Keratinocyte (primary cell): ENCODE results near the gene PLCG2. TPM values are rescaled to one million over a fixed set of nuclear protein-coding genes. Genes with fewer than 3 reads are reported as not detected.

Experiments used
- DNase-seq: peaks from one replicate; pipeline ENCODE4 v3.0.0-alpha.2; 2011; ENCODE audit warnings: low read depth, missing footprints, low spot score
- FAIRE-seq: peaks from 2 replicates; lab custom pipeline; 2011; peaks lifted over from hg19 to GRCh38; lab: Jason Lieb, UNC
- H2AFZ ChIP-seq: 2 replicates; pipeline ENCODE4 v1.6.0; 2012; ENCODE audit warnings: low read length, control low read depth, inconsistent platforms; ENCODE audit not compliant: control insufficient read depth
- H3K27ac ChIP-seq: 2 replicates; pipeline ENCODE4 v1.5.1; 2011; ENCODE audit warnings: low read length; ENCODE audit not compliant: control insufficient read depth, insufficient read depth
- H3K27me3 ChIP-seq: 3 replicates; pipeline ENCODE4 v1.6.0; 2011; ENCODE audit warnings: low read length; ENCODE audit not compliant: control insufficient read depth, insufficient read depth; ENCODE audit errors: extremely low read depth
- H3K36me3 ChIP-seq, 2 experiments: 2 replicates in 1 of 2; 3 replicates in 1 of 2; pipeline ENCODE4 v1.5.1; 2011; ENCODE audit warnings: low read length in 2 of 2, mild to moderate bottlenecking in 1 of 2; ENCODE audit not compliant: control insufficient read depth in 2 of 2, insufficient read depth in 2 of 2; ENCODE audit errors: extremely low read depth in 1 of 2
- H3K4me1 ChIP-seq: 3 replicates; pipeline ENCODE4 v1.5.1; 2011; ENCODE audit warnings: low read length; ENCODE audit not compliant: control insufficient read depth, insufficient read depth; ENCODE audit errors: extremely low read depth
- H3K4me2 ChIP-seq: 3 replicates; pipeline ENCODE4 v1.6.0; 2011; ENCODE audit warnings: low read depth, low read length; ENCODE audit not compliant: control insufficient read depth, insufficient read depth; ENCODE audit errors: extremely low read depth
- H3K4me3 ChIP-seq, 3 experiments: fragments of 200-600 bp in 1 of 3; sonication (generic) in 1 of 3; 2 replicates in 2 of 3; 3 replicates in 1 of 3; pipeline ENCODE4 v1.5.1; 2011 to 2016; ENCODE audit warnings: low read length in 3 of 3, mild to moderate bottlenecking in 3 of 3, control low read depth in 2 of 3, inconsistent platforms in 1 of 3, low read depth in 1 of 3, mixed read lengths in 1 of 3, mixed run types in 1 of 3, moderate library complexity in 1 of 3; ENCODE audit not compliant: control insufficient read depth in 2 of 3, insufficient read depth in 2 of 3; ENCODE audit errors: extremely low read depth in 1 of 3
- H3K79me2 ChIP-seq: 2 replicates; pipeline ENCODE4 v1.6.0; 2012; ENCODE audit warnings: low read length; ENCODE audit not compliant: control insufficient read depth, insufficient read depth
- H3K9ac ChIP-seq: 3 replicates; pipeline ENCODE4 v1.6.0; 2011; ENCODE audit warnings: low read length; ENCODE audit not compliant: control insufficient read depth, insufficient read depth; ENCODE audit errors: extremely low read depth
- H3K9me1 ChIP-seq: 3 replicates; pipeline ENCODE4 v1.6.0; 2011; ENCODE audit warnings: low read length; ENCODE audit not compliant: control insufficient read depth, insufficient read depth; ENCODE audit errors: extremely low read depth
- H3K9me3 ChIP-seq: 2 replicates; pipeline ENCODE4 v1.5.1; 2012; ENCODE audit warnings: low read depth, low read length; ENCODE audit not compliant: control insufficient read depth
- H4K20me1 ChIP-seq: 3 replicates; pipeline ENCODE4 v1.6.0; 2011; ENCODE audit warnings: low read length; ENCODE audit not compliant: control insufficient read depth, insufficient read depth; ENCODE audit errors: extremely low read depth
- CTCF ChIP-seq, 3 experiments: IDR thresholded peaks in 1 of 3; conservative IDR thresholded peaks in 1 of 3; optimal IDR thresholded peaks in 1 of 3; 2 replicates in 2 of 3; 3 replicates in 1 of 3; pipeline versions ENCODE3 to v1.5.1; 2011; ENCODE audit warnings: low read length in 3 of 3, mild to moderate bottlenecking in 3 of 3, moderate library complexity in 2 of 3, control low read depth in 1 of 3, inconsistent platforms in 1 of 3; ENCODE audit not compliant: insufficient read depth in 2 of 3; ENCODE audit errors: extremely low read depth in 1 of 3
- EZH2 ChIP-seq: IDR thresholded peaks from one replicate; pipeline ENCODE4 v1.6.1; 2012; ENCODE audit warnings: inconsistent platforms, mild to moderate bottlenecking, low read length, moderate library complexity
- dilution Hi-C: fragments of 300-500 bp; cut with MboI; formaldehyde crosslinking; loops from one replicate; pipeline ENCODE4 v1.7.0; 2020; ENCODE audit warnings: low sequenced_read_pairs; ENCODE audit not compliant: extremely low pct_ligation_motif_present
- polyA plus RNA-seq, 5 experiments: library from polyadenylated mRNA; depleted of rRNA in 3 of 5; stranded (reverse) in 3 of 5; stranded (forward) in 1 of 5; unstranded in 1 of 5; fragments of >200 nt; gene quantifications; 1 replicate in 1 of 5; 2 replicates in 3 of 5; 3 replicates in 1 of 5; pipeline versions ENCODE4 v1.2.1 to v1.2.3, GENCODE V29; 2011 to 2012; ENCODE audit warnings: missing spikeins in 2 of 5, low read depth in 1 of 5, low replicate concordance in 1 of 5

Gene PLCG2
- polyA plus RNA-seq, 1 donor (not counting 4 experiments of a cell fraction or from before 2014, with no cell fraction given), result 3.5 TPM

- Histone ChIP-seq H2AFZ (no peak overlapping the region), H3K9ac (no peak overlapping the region), H3K9me1 (no peaks in the 10 kb centered on the region), H3K27ac (no peak overlapping the region), H3K79me2 (no peaks in the 10 kb centered on the region), H3K4me2 (no peak overlapping the region), H3K4me3 (no peak overlapping the region), H3K9me3 (peaks cover 2% of the 10 kb centered on the region), H3K4me1 (no peaks in the 10 kb centered on the region), H4K20me1 (no peaks in the 10 kb centered on the region), H3K36me3 (no peaks in the 10 kb centered on the region), H3K27me3 (no peaks in the 10 kb centered on the region)
- TF ChIP-seq CTCF (optimal IDR thresholded peaks at IDR 0.05 in 1 of 3, IDR thresholded peaks at IDR 0.05 in 1 of 3, conservative IDR thresholded peaks at IDR 0.05 in 1 of 3; ENCODE audit: extremely low read depth in 1 of 3, insufficient read depth in 2 of 3, low read length in 3 of 3), result no peak
- TF ChIP-seq EZH2, result no peak
- FAIRE-seq, result no peak
- dilution Hi-C loops, result no loop called here
- no peak for DNase-seq
These were observed 120.5 kb downstream of the PLCG2 start for GRCh38 chr16:81899601-81900000.

GRCh38 chr16:81900014-81900413 is 120.9 kb downstream of the PLCG2 start:
- Histone ChIP-seq H3K36me3 (no peaks in the 10 kb centered on the region), H3K4me3 (no peak overlapping the region), H3K4me1 (no peaks in the 10 kb centered on the region), H3K4me2 (no peak overlapping the region), H3K27me3 (no peaks in the 10 kb centered on the region), H3K9ac (no peak overlapping the region), H3K9me3 (peaks cover 2% of the 10 kb centered on the region), H3K9me1 (no peaks in the 10 kb centered on the region), H2AFZ (no peak overlapping the region), H3K27ac (no peak overlapping the region), H4K20me1 (no peaks in the 10 kb centered on the region), H3K79me2 (no peaks in the 10 kb centered on the region)
- dilution Hi-C loops, result no loop called here
- DNase-seq (no peak), FAIRE-seq (no peak)
- TF ChIP-seq EZH2, result no peak
- TF ChIP-seq CTCF (optimal IDR thresholded peaks at IDR 0.05 in 1 of 3, IDR thresholded peaks at IDR 0.05 in 1 of 3, conservative IDR thresholded peaks at IDR 0.05 in 1 of 3; ENCODE audit: extremely low read depth in 1 of 3, insufficient read depth in 2 of 3, low read length in 3 of 3), result no peak
